GM19324 (cell line): ENCODE data around the gene SRSF3.
"Not testable (repeated sequence)": the region's sequence is repeated elsewhere in the genome, so short reads cannot be mapped to it uniquely, and the experiment has no call there.

ENCODE experiments used
- ATAC-seq: cut with Tn5 transposase; IDR thresholded peaks from one replicate; pipeline ENCODE4 v1.9.1; 2021; ENCODE audit warnings: mild to moderate bottlenecking, moderate library complexity; ENCODE audit not compliant: unreplicated experiment, low FRiP score

The SRSF3 gene

GRCh38 chr6:36603222-36604089 lies 9.3 kb downstream of the SRSF3 start:
- ATAC-seq = no peak

- ATAC-seq = no peak
Observed at GRCh38 chr6:36604090-36605060, 10.2 kb downstream of the SRSF3 start.

GRCh38 chr6:36605143-36605542 lies 11.0 kb downstream of the SRSF3 start:
- ATAC-seq = no peak

- ATAC-seq = no peak
Observed at GRCh38 chr6:36605560-36606391, 11.6 kb downstream of the SRSF3 start.

GRCh38 chr6:36607305-36607682 lies 13.1 kb downstream of the SRSF3 start:
- not testable (repeated sequence) for ATAC-seq

GRCh38 chr6:36607683-36608386 lies 13.7 kb downstream of the SRSF3 start:
- no peak for ATAC-seq

GRCh38 chr6:36608788-36609563 lies 14.8 kb downstream of the SRSF3 start:
- ATAC-seq = no peak

- ATAC-seq = no peak
Observed at GRCh38 chr6:36609582-36609981, 15.4 kb downstream of the SRSF3 start.

GRCh38 chr6:36610041-36610955 lies 16.1 kb downstream of the SRSF3 start:
- ATAC-seq = no peak

GRCh38 chr6:36610956-36611336 lies 16.8 kb downstream of the SRSF3 start:
- no peak for ATAC-seq

GRCh38 chr6:36611679-36612078 lies 17.5 kb downstream of the SRSF3 start:
- ATAC-seq = not testable (repeated sequence)

GRCh38 chr6:36612101-36612625 lies 18.0 kb downstream of the SRSF3 start:
- ATAC-seq = no peak

GRCh38 chr6:36613200-36613995 lies 19.2 kb downstream of the SRSF3 start:
- ATAC-seq = no peak

- no peak for ATAC-seq
Observed at GRCh38 chr6:36615018-36615761, 21.0 kb downstream of the SRSF3 start.

- ATAC-seq = no peak
Observed at GRCh38 chr6:36616893-36617521, 22.8 kb downstream of the SRSF3 start.
